Activated naive CD8-positive, alpha-beta T cell (primary cell): ENCODE measurements around the gene LYPD4.
A peak's percentile ranks its signal among the peaks of the same experiment; 100 is the strongest.
"Not testable (repeated sequence)": the region's sequence is repeated elsewhere in the genome, so short reads cannot be mapped to it uniquely, and the experiment has no call there.

Experiments used
- H3K27ac Mint-ChIP-seq: one replicate; pipeline ENCODE4 v1.8.0; 2021; ENCODE audit warnings: mixed read lengths
- H3K27me3 Mint-ChIP-seq: one replicate; pipeline ENCODE4 v1.8.0; 2021; ENCODE audit warnings: mixed read lengths
- H3K36me3 Mint-ChIP-seq: one replicate; pipeline ENCODE4 v1.8.0; 2021; ENCODE audit warnings: mixed read lengths
- H3K4me1 Mint-ChIP-seq: one replicate; pipeline ENCODE4 v1.8.0; 2021; ENCODE audit warnings: low read depth, mixed read lengths
- H3K4me3 Mint-ChIP-seq: one replicate; pipeline ENCODE4 v1.8.0; 2021; ENCODE audit warnings: mild to moderate bottlenecking, mixed read lengths
- H3K9me3 Mint-ChIP-seq: one replicate; pipeline ENCODE4 v1.8.0; 2021; ENCODE audit warnings: low read depth, mixed read lengths

The LYPD4 gene

GRCh38 chr19:41879670-41880328 is 35.3 kb upstream of the LYPD4 start:
- peak overlapping the region; percentile 10 for H3K4me3 Mint-ChIP-seq
- peak overlapping the region; percentile 76 for H3K27ac Mint-ChIP-seq
- H3K27me3 Mint-ChIP-seq, result no peaks in the 10 kb centered on the region
- H3K4me1 Mint-ChIP-seq, result peaks cover 63% of the 10 kb centered on the region
- no peaks in the 10 kb centered on the region for H3K9me3 Mint-ChIP-seq
- H3K36me3 Mint-ChIP-seq, result no peaks in the 10 kb centered on the region

- Mint-ChIP-seq H3K4me1 (peaks cover 69% of the 10 kb centered on the region), H3K9me3 (no peaks in the 10 kb centered on the region), H3K27me3 (no peaks in the 10 kb centered on the region), H3K36me3 (no peaks in the 10 kb centered on the region), H3K27ac (peak overlapping the region; percentile 83), H3K4me3 (no peak overlapping the region)
These were observed 34.6 kb upstream of the LYPD4 start for GRCh38 chr19:41879080-41879479.

- Mint-ChIP-seq H3K4me1 (peaks cover 78% of the 10 kb centered on the region), H3K27me3 (no peaks in the 10 kb centered on the region), H3K9me3 (no peaks in the 10 kb centered on the region), H3K27ac (peak overlapping the region; percentile 83), H3K4me3 (peak overlapping the region; percentile 66), H3K36me3 (no peaks in the 10 kb centered on the region)
These were observed 33.7 kb upstream of the LYPD4 start for GRCh38 chr19:41877916-41878905.

GRCh38 chr19:41876847-41877832 is 32.7 kb upstream of the LYPD4 start, which contains the start of gene CD79A:
Gene CD79A (plus strand): TSS chr19:41877279. CDS start chr19:41877305, 26 bp downstream.
- no peaks in the 10 kb centered on the region for H3K36me3 Mint-ChIP-seq
- H3K27ac Mint-ChIP-seq, result peak within 1 kb of the TSS; percentile 83
- no peaks in the 10 kb centered on the region for H3K9me3 Mint-ChIP-seq
- peak within 1 kb of the TSS; percentile 66 for H3K4me3 Mint-ChIP-seq
- no peaks in the 10 kb centered on the region for H3K27me3 Mint-ChIP-seq
- H3K4me1 Mint-ChIP-seq, result peaks cover 83% of the 10 kb centered on the region

GRCh38 chr19:41875973-41876372 is 31.5 kb upstream of the LYPD4 start:
- not testable (repeated sequence) for H3K27me3 Mint-ChIP-seq, H3K9me3 Mint-ChIP-seq, H3K36me3 Mint-ChIP-seq
- Mint-ChIP-seq H3K27ac (peak overlapping the region; percentile 83), H3K4me1 (peaks cover 87% of the 10 kb centered on the region), H3K4me3 (peak overlapping the region; percentile 58)

- H3K4me3 Mint-ChIP-seq, result peak overlapping the region; percentile 46
- H3K27me3 Mint-ChIP-seq, result no peaks in the 10 kb centered on the region
- peak overlapping the region; percentile 80 for H3K27ac Mint-ChIP-seq
- H3K36me3 Mint-ChIP-seq, result peaks cover 9% of the 10 kb centered on the region
- H3K9me3 Mint-ChIP-seq, result no peaks in the 10 kb centered on the region
- H3K4me1 Mint-ChIP-seq, result peaks cover 89% of the 10 kb centered on the region
These were observed 28.5 kb upstream of the LYPD4 start for GRCh38 chr19:41872775-41873647.

- Mint-ChIP-seq H3K9me3 (no peaks in the 10 kb centered on the region), H3K36me3 (peaks cover 9% of the 10 kb centered on the region), H3K27ac (peak overlapping the region; percentile 75), H3K4me3 (no peak overlapping the region), H3K4me1 (peaks cover 89% of the 10 kb centered on the region), H3K27me3 (no peaks in the 10 kb centered on the region)
These were observed 27.9 kb upstream of the LYPD4 start for GRCh38 chr19:41872384-41872774.

GRCh38 chr19:41871573-41872383 is 27.3 kb upstream of the LYPD4 start:
- H3K27ac Mint-ChIP-seq, result peak overlapping the region; percentile 97
- peaks cover 86% of the 10 kb centered on the region for H3K4me1 Mint-ChIP-seq
- H3K27me3 Mint-ChIP-seq, result no peaks in the 10 kb centered on the region
- H3K9me3 Mint-ChIP-seq, result no peaks in the 10 kb centered on the region
- H3K36me3 Mint-ChIP-seq, result peaks cover 9% of the 10 kb centered on the region
- peak overlapping the region; percentile 84 for H3K4me3 Mint-ChIP-seq

GRCh38 chr19:41870401-41870873 is 26.0 kb upstream of the LYPD4 start:
- peaks cover 82% of the 10 kb centered on the region for H3K4me1 Mint-ChIP-seq
- peak overlapping the region; percentile 95 for H3K27ac Mint-ChIP-seq
- H3K36me3 Mint-ChIP-seq, result peaks cover 9% of the 10 kb centered on the region
- H3K27me3 Mint-ChIP-seq, result no peaks in the 10 kb centered on the region
- H3K9me3 Mint-ChIP-seq, result no peaks in the 10 kb centered on the region
- H3K4me3 Mint-ChIP-seq, result peak overlapping the region; percentile 73

- Mint-ChIP-seq H3K9me3 (no peaks in the 10 kb centered on the region), H3K4me1 (peaks cover 81% of the 10 kb centered on the region), H3K27ac (peak overlapping the region; percentile 95), H3K27me3 (no peaks in the 10 kb centered on the region), H3K36me3 (peaks cover 9% of the 10 kb centered on the region), H3K4me3 (peak overlapping the region; percentile 73)
These were observed 25.0 kb upstream of the LYPD4 start for GRCh38 chr19:41869374-41869955.

GRCh38 chr19:41868989-41869300 is 24.5 kb upstream of the LYPD4 start:
- peaks cover 12% of the 10 kb centered on the region for H3K36me3 Mint-ChIP-seq
- peaks cover 81% of the 10 kb centered on the region for H3K4me1 Mint-ChIP-seq
- peak overlapping the region; percentile 73 for H3K4me3 Mint-ChIP-seq

GRCh38 chr19:41868120-41868988 is 23.9 kb upstream of the LYPD4 start:
- Mint-ChIP-seq H3K9me3 (no peaks in the 10 kb centered on the region), H3K27me3 (no peaks in the 10 kb centered on the region), H3K36me3 (peaks cover 14% of the 10 kb centered on the region), H3K4me3 (peak overlapping the region; percentile 73), H3K4me1 (peaks cover 78% of the 10 kb centered on the region), H3K27ac (peak overlapping the region; percentile 95)

More at GRCh38 chr19:41868989-41869300, 24.5 kb upstream of the LYPD4 start:
- H3K27me3 Mint-ChIP-seq, result no peaks in the 10 kb centered on the region
- no peaks in the 10 kb centered on the region for H3K9me3 Mint-ChIP-seq
- peak overlapping the region; percentile 95 for H3K27ac Mint-ChIP-seq
